ENCODE data around the gene CACNB2. TPM values are rescaled to one million over a fixed set of nuclear protein-coding genes. Genes with fewer than 3 reads are reported as not detected.

CACNB2 gene
- total RNA-seq, 1 experiment from 2014 or later = not detected

GRCh38 chr10:18456984-18457383 lies 316.8 kb downstream of the CACNB2 start:
- DNase-seq = no peak
- Histone ChIP-seq H3F3A (ENCODE audit: insufficient read depth, low read depth) (no peaks in the 10 kb centered on the region), H2AFZ (no peak overlapping the region), H3K9me3 (ENCODE audit: insufficient read depth, low read depth) (no peaks in the 10 kb centered on the region), H4K20me1 (ENCODE audit: insufficient read depth) (no peaks in the 10 kb centered on the region), H3K36me3 (ENCODE audit: low read depth) (no peaks in the 10 kb centered on the region), H3K4me3 (no peak overlapping the region), H3K4me2 (no peak overlapping the region), H3K4me1 (replicated peaks; ENCODE audit: insufficient read depth) (no peaks in the 10 kb centered on the region), H3K27me3 (ENCODE audit: insufficient read depth, low read depth) (no peaks in the 10 kb centered on the region), H3K79me2 (ENCODE audit: low read depth) (no peaks in the 10 kb centered on the region), H3K9me2 (ENCODE audit: insufficient read depth) (no peaks in the 10 kb centered on the region), H3K27ac (no peak overlapping the region)
- ChIA-PET POLR2A (ENCODE audit: unreplicated experiment) (no interaction called here), CTCF (no interaction called here)
- no peak for TF ChIP-seq CTCF (conservative IDR thresholded peaks at IDR 0.05)
- no peak for TF ChIP-seq EZH2 (IDR thresholded peaks at IDR 0.05; ENCODE audit: low read depth)
- no TSS peak for BruUV-seq (replicated peaks)
- intact Hi-C loops (cut with micrococcal nuclease; ENCODE audit: unreplicated experiment) = no loop called here

GRCh38 chr10:18460032-18460431 lies 319.8 kb downstream of the CACNB2 start:
- BruUV-seq (replicated peaks) = no TSS peak
- H3K4me2 ChIP-seq = no peak overlapping the region
- H3K4me1 ChIP-seq (replicated peaks; ENCODE audit: insufficient read depth) = no peaks in the 10 kb centered on the region
- H3K36me3 ChIP-seq (ENCODE audit: low read depth) = no peaks in the 10 kb centered on the region
- DNase-seq = no peak
- TF ChIP-seq CTCF (conservative IDR thresholded peaks at IDR 0.05) (no peak), EZH2 (IDR thresholded peaks at IDR 0.05; ENCODE audit: low read depth) (no peak)
- intact Hi-C loops (cut with micrococcal nuclease; ENCODE audit: unreplicated experiment) = no loop called here
- H4K20me1 ChIP-seq (ENCODE audit: insufficient read depth) = no peaks in the 10 kb centered on the region
- H3K27ac ChIP-seq = no peak overlapping the region
- H3F3A ChIP-seq (ENCODE audit: insufficient read depth, low read depth) = no peaks in the 10 kb centered on the region
- POLR2A ChIA-PET (ENCODE audit: unreplicated experiment) = no interaction called here
- no peak overlapping the region for H2AFZ ChIP-seq
- CTCF ChIA-PET = no interaction called here
- no peaks in the 10 kb centered on the region for H3K9me2 ChIP-seq (ENCODE audit: insufficient read depth)
- no peaks in the 10 kb centered on the region for H3K27me3 ChIP-seq (ENCODE audit: insufficient read depth, low read depth)
- no peaks in the 10 kb centered on the region for H3K79me2 ChIP-seq (ENCODE audit: low read depth)
- no peak overlapping the region for H3K4me3 ChIP-seq
- no peaks in the 10 kb centered on the region for H3K9me3 ChIP-seq (ENCODE audit: insufficient read depth, low read depth)

GRCh38 chr10:18463673-18464211 lies 323.5 kb downstream of the CACNB2 start:
- Histone ChIP-seq H2AFZ (no peak overlapping the region), H3K79me2 (ENCODE audit: low read depth) (no peaks in the 10 kb centered on the region), H3K27ac (no peak overlapping the region), H3K9me2 (ENCODE audit: insufficient read depth) (no peaks in the 10 kb centered on the region), H3K4me3 (no peak overlapping the region), H4K20me1 (ENCODE audit: insufficient read depth) (no peaks in the 10 kb centered on the region), H3K4me1 (replicated peaks; ENCODE audit: insufficient read depth) (no peaks in the 10 kb centered on the region), H3K27me3 (ENCODE audit: insufficient read depth, low read depth) (0 out of 2 replicates have a peak, but pooled peaks cover 3% of the 10 kb centered on the region), H3K9me3 (ENCODE audit: insufficient read depth, low read depth) (no peaks in the 10 kb centered on the region), H3F3A (ENCODE audit: insufficient read depth, low read depth) (no peaks in the 10 kb centered on the region), H3K4me2 (no peak overlapping the region), H3K36me3 (ENCODE audit: low read depth) (no peaks in the 10 kb centered on the region)
- no peak for DNase-seq
- intact Hi-C loops (cut with micrococcal nuclease; ENCODE audit: unreplicated experiment) = no loop called here
- no TSS peak for BruUV-seq (replicated peaks)
- CTCF ChIA-PET = no interaction called here
- POLR2A ChIA-PET (ENCODE audit: unreplicated experiment) = no interaction called here
- TF ChIP-seq EZH2 (IDR thresholded peaks at IDR 0.05; ENCODE audit: low read depth) (no peak), CTCF (conservative IDR thresholded peaks at IDR 0.05) (no peak)
